Spinal cord (tissue), 10 donors: Measurements from ENCODE around the gene SRSF5. TPM values are rescaled to one million over a fixed set of nuclear protein-coding genes. Genes with fewer than 3 reads are reported as not detected.

ENCODE experiments used
- DNase-seq, 6 donors: peaks; one replicate each; pipeline versions ENCODE4 v3.0.0 to v3.0.0-alpha.2; 2013 to 2015; ENCODE audit warnings: low spot score in 6 of 6, low read depth in 4 of 6
- H3K27ac ChIP-seq: one replicate; pipeline ENCODE4 v1.5.1; 2013; ENCODE audit warnings: low read depth, low read length, control low read depth
- H3K27me3 ChIP-seq: one replicate; pipeline ENCODE4 v1.6.1; 2013; ENCODE audit warnings: low read length; ENCODE audit not compliant: control insufficient read depth, insufficient read depth
- H3K36me3 ChIP-seq: one replicate; pipeline ENCODE4 v1.6.1; 2013; ENCODE audit warnings: low read length; ENCODE audit not compliant: control insufficient read depth, insufficient read depth
- H3K4me1 ChIP-seq: one replicate; pipeline ENCODE4 v1.6.1; 2013; ENCODE audit warnings: low read length; ENCODE audit not compliant: control insufficient read depth, insufficient read depth
- H3K4me3 ChIP-seq: one replicate; pipeline ENCODE4 v1.5.1; 2013; ENCODE audit warnings: low read depth, low read length, control low read depth
- H3K9me3 ChIP-seq: one replicate; pipeline ENCODE4 v1.6.1; 2013; ENCODE audit warnings: low read length; ENCODE audit not compliant: control insufficient read depth, insufficient read depth
- WGBS: methylation state at CpG from one replicate; pipeline ENCODE4 v1.1.5; 2013; ENCODE audit warnings: missing lambda C conversion rate; ENCODE audit not compliant: insufficient coverage; 5-methylcytosine and 5-hydroxymethylcytosine counted together
- polyA plus RNA-seq, 2 donors: library from polyadenylated mRNA; unstranded; fragments of 120-200 nt; gene quantifications; one replicate each; pipeline ENCODE4 v1.2.1, GENCODE V29; 2013; ENCODE audit not compliant: insufficient read length in 2 of 2
- total RNA-seq, 2 donors: library from RNA; depleted of rRNA in 1 of 2; stranded (reverse); fragments of 120-200 nt in 1 of 2; fragments of >200 nt in 1 of 2; gene quantifications; one replicate each; pipeline versions ENCODE4 v1.2.3 to v1.2.4, GENCODE V29; 2013 to 2014
- donor health status: healthy.

The SRSF5 gene
- total and polyA plus RNA-seq, 4 donors: 170 to 578 (median 443) TPM

DNA sequence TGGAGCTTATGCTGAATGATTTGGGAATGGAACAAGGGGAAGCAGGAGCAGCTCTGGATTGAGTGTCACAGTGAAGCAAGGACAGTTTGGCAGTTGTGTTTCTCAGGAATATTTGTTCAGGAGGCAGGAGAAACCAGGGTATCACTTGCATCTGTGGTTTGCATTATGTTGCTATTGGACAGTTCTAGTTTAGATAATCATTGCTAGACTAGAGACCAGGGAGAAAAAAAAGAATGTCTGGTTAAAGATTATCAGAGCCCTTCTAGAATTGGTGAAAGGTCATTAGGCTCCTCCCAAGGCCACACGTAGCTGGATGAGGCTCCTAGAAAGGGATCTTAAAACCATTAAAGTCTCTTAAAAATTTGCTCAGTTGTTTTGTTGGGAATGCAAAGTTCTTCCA lies 17.0 kb upstream of the SRSF5 start:
- Histone ChIP-seq H3K36me3 (no peaks in the 10 kb centered on the region), H3K4me3 (no peak overlapping the region), H3K4me1 (no peaks in the 10 kb centered on the region), H3K27me3 (no peaks in the 10 kb centered on the region), H3K27ac (no peak overlapping the region), H3K9me3 (no peaks in the 10 kb centered on the region)
- DNase-seq: no peak
- no CpG with 5 or more reads among the region's 1 CpG for WGBS

DNA sequence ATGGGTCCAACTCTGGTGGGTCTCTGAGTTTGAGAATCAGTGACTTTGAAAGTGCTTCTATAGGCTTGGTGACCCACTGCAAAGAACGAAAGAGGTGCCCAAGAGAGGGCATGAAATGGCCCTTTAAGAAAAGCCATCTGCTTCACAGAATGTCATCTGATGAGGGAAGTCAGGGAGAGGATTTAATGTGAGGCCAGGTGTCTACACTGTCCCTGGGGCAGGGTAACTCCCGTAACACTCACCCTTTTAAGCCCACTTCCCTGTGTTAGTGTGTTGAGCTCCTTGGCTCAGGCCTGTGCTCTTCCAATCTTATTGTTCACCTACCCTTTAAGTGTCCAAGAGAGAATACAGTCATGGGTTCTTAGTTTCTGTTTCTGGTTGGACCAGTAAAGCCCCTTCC lies 16.4 kb upstream of the SRSF5 start:
- H3K4me1 ChIP-seq: no peaks in the 10 kb centered on the region
- no peaks in the 10 kb centered on the region for H3K27me3 ChIP-seq
- DNase-seq: no peak
- 92% methylated on average over 1 of the region's 2 CpGs for WGBS
- H3K9me3 ChIP-seq: no peaks in the 10 kb centered on the region
- H3K36me3 ChIP-seq: no peaks in the 10 kb centered on the region
- no peak overlapping the region for H3K4me3 ChIP-seq
- no peak overlapping the region for H3K27ac ChIP-seq

GRCh38 chr14:69752773-69753172 lies 14.2 kb upstream of the SRSF5 start:
- Histone ChIP-seq H3K4me1 (no peaks in the 10 kb centered on the region), H3K27me3 (no peaks in the 10 kb centered on the region), H3K4me3 (no peak overlapping the region), H3K36me3 (no peaks in the 10 kb centered on the region), H3K9me3 (no peaks in the 10 kb centered on the region), H3K27ac (no peak overlapping the region)
- WGBS: no CpG with 5 or more reads among the region's 1 CpG
- DNase-seq: no peak

- Histone ChIP-seq H3K4me1 (no peaks in the 10 kb centered on the region), H3K27ac (no peak overlapping the region), H3K4me3 (no peak overlapping the region), H3K27me3 (no peaks in the 10 kb centered on the region), H3K36me3 (no peaks in the 10 kb centered on the region), H3K9me3 (no peaks in the 10 kb centered on the region)
- WGBS: no CpG with 5 or more reads among the region's 1 CpG
- no peak for DNase-seq
Observed at GRCh38 chr14:69753860-69754259, 13.1 kb upstream of the SRSF5 start.

DNA sequence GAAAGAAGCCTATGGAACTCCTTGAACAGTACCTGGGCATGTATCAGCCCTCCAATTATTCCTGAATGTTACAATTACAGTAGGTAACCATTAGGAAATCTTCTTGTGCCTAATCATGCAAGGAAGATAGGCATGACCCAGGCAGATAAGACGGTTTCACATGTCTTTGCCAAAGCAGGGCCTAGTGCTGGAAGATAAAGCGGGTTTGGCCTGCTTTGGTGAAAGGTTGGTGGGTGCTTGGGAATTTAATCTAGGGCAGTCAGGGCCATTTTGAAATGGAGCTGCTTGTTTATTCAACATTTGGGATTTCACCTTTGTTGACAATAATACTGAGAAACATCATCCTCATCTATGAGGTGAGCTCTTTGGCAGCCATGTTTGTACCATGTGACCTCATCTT lies 12.5 kb upstream of the SRSF5 start:
- H3K27ac ChIP-seq: no peak overlapping the region
- no peak for DNase-seq
- no peaks in the 10 kb centered on the region for H3K9me3 ChIP-seq
- no peaks in the 10 kb centered on the region for H3K36me3 ChIP-seq
- H3K27me3 ChIP-seq: no peaks in the 10 kb centered on the region
- 95% methylated on average over 2 of the region's 2 CpGs for WGBS
- no peaks in the 10 kb centered on the region for H3K4me1 ChIP-seq
- no peak overlapping the region for H3K4me3 ChIP-seq

DNA sequence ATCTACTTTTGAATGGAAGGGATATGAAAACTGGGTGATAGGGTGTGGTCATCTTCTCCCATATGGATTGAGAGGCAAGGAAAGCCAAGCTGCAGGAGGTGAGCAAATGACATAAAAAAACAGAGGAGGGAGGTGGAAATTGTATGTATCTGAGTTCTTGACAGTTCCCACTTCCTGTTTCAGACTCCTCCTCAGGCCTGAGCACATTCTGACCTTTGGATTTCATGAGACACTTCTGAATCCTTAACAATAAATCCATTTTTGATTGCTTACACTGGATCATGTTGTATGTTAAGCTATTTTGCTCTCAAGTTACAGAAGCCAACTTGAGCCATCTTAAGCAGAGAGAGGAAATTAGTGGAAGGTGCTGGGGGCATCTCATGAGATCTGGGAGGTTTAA lies 11.6 kb upstream of the SRSF5 start:
- no peaks in the 10 kb centered on the region for H3K4me1 ChIP-seq
- no peak overlapping the region for H3K27ac ChIP-seq
- no peaks in the 10 kb centered on the region for H3K9me3 ChIP-seq
- no peaks in the 10 kb centered on the region for H3K36me3 ChIP-seq
- H3K4me3 ChIP-seq: no peak overlapping the region
- DNase-seq: no peak
- no peaks in the 10 kb centered on the region for H3K27me3 ChIP-seq

DNA sequence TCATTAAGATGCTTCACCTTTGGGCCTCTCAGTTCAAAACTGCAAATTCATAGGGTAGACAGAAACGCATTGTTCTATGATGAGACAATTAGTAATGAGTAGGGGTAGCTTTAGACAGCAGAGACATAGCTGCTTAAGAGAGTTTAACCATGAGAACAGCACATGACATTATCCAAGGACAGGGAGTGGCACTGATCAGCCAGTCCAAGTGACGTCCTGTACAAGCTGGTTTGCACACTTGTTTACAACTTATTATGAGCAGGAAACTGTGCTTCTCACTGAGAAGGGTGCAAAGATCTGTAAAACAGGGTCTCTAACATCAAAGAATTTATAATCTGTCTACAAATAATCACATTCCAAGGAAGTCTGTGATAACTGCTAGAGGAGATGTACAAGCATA lies 11.2 kb upstream of the SRSF5 start:
- Histone ChIP-seq H3K27me3 (no peaks in the 10 kb centered on the region), H3K4me3 (no peak overlapping the region), H3K9me3 (no peaks in the 10 kb centered on the region), H3K36me3 (no peaks in the 10 kb centered on the region), H3K4me1 (no peaks in the 10 kb centered on the region), H3K27ac (no peak overlapping the region)
- no peak for DNase-seq
- whole genome bisulfite sequencing: 80% methylated on average over 1 of the region's 2 CpGs

DNA sequence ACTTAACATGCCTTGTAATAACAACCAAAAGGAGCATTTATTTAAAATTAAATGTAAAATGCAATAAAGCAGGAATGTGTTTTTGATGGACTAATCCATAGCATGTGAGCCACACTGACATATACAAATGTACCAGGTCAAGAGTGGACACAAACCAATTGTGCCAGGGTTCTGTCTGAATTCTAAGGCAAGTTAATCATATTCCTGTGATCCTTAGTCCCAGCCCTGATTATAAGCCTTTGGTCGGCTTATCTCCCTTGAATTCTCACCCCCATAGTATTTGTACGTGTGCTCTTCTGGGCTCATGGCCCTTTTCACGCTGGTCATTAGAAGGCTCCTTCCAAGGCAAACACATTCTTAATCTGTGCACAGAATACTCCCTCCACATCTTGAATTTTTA lies 10.6 kb upstream of the SRSF5 start:
- WGBS: 97% methylated on average over 3 of the region's 3 CpGs
- Histone ChIP-seq H3K27me3 (no peaks in the 10 kb centered on the region), H3K9me3 (no peaks in the 10 kb centered on the region), H3K27ac (no peak overlapping the region), H3K4me1 (no peaks in the 10 kb centered on the region), H3K36me3 (no peaks in the 10 kb centered on the region), H3K4me3 (no peak overlapping the region)
- DNase-seq: no peak

DNA sequence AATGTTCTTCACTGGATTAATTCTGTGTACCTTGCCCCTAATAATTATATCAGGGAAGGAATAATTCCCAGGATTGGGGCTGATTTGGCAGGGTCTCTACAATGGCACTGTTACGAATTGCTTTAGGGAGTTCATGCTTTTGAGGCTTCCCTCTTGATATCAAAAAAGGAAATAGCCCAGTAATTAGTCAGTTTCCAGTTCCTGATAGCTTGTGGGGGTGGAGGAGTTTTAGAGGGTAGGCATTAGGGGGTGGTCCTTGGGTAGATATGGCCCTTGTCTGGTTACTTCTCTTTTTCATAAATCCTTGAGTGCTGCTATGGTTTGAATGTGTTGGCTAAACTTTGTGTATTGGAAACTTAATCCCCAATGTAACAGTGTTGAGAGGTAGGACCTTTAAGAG lies 6.1 kb upstream of the SRSF5 start:
- H3K27ac ChIP-seq: no peak overlapping the region
- no peaks in the 10 kb centered on the region for H3K36me3 ChIP-seq
- no peak for DNase-seq
- H3K4me1 ChIP-seq: no peaks in the 10 kb centered on the region
- WGBS: 83% methylated on average over 1 of the region's 1 CpG
- no peaks in the 10 kb centered on the region for H3K27me3 ChIP-seq
- no peak overlapping the region for H3K4me3 ChIP-seq
- no peaks in the 10 kb centered on the region for H3K9me3 ChIP-seq

- Histone ChIP-seq H3K27me3 (no peaks in the 10 kb centered on the region), H3K9me3 (no peaks in the 10 kb centered on the region), H3K36me3 (peaks cover 8% of the 10 kb centered on the region), H3K27ac (no peak overlapping the region), H3K4me1 (peaks cover 12% of the 10 kb centered on the region), H3K4me3 (no peak overlapping the region)
- WGBS: no CpG with 5 or more reads among the region's 6 CpGs
- no peak for DNase-seq
Observed at GRCh38 chr14:69763761-69764510, 3.0 kb upstream of the SRSF5 start.
